Adrenal gland (tissue), 12 donors: ENCODE measurements around the gene TMED4. TPM values are rescaled to one million over a fixed set of nuclear protein-coding genes. Genes with fewer than 3 reads are reported as not detected.

Experiments
- DNase-seq, 7 donors: peaks; one replicate each; pipeline ENCODE4 v3.0.0-alpha.2; 2019 to 2020
- H3K27ac ChIP-seq, 5 donors: fragments of 200-600 bp; sonication (generic) in 4 of 5; 1 replicate in 3 of 5; 2 replicates in 2 of 5; pipeline versions ENCODE4 v1.5.1 to v1.8.0; 2016 to 2020; ENCODE audit warnings: mild to moderate bottlenecking in 1 of 5
- H3K27me3 ChIP-seq: fragments of 200-600 bp; 2 replicates; pipeline ENCODE4 v1.8.0; 2021
- H3K36me3 ChIP-seq, 2 donors: fragments of 200-600 bp; replicated peaks in 1 of 2; 1 replicate in 1 of 2; 2 replicates in 1 of 2; pipeline versions ENCODE4 v1.5.1 to v1.8.0; 2018 to 2022
- H3K4me1 ChIP-seq, 2 donors: fragments of 200-600 bp; replicated peaks in 1 of 2; 1 replicate in 1 of 2; 2 replicates in 1 of 2; pipeline versions ENCODE4 v1.5.1 to v1.8.0; 2018 to 2021
- H3K4me3 ChIP-seq, 4 donors: fragments of 200-600 bp; sonication (generic) in 3 of 4; one replicate each; pipeline ENCODE4 v1.5.1; 2016 to 2018
- H3K9me3 ChIP-seq, 3 donors: fragments of 200-600 bp; sonication (generic) in 1 of 3; replicated peaks in 1 of 3; 1 replicate in 2 of 3; 2 replicates in 1 of 3; pipeline versions ENCODE4 v1.5.1 to v1.8.0; 2016 to 2021
- POLR2A ChIP-seq, 2 donors: fragments of 450-650 bp; IDR thresholded peaks; one replicate each; pipeline ENCODE4 v1.6.1; 2017; ENCODE audit warnings: antibody characterized with exemption in 2 of 2, mild to moderate bottlenecking in 2 of 2, moderate library complexity in 1 of 2
- WGBS, 4 donors: extraction: QIAGEN DNeasy Blood & Tissue Kit in 2 of 4; methylation state at CpG; one replicate each; pipeline versions ENCODE4 v1.1.5 to v1.1.7; 2013 to 2017; 5-methylcytosine and 5-hydroxymethylcytosine counted together
- intact Hi-C, 2 donors: fragments of 100-400 bp; cut with DNase I; formaldehyde crosslinking; loops; one replicate each; pipeline versions ENCODE4 v1.14.1 to v1.15.0; 2022 to 2023
- polyA plus RNA-seq, 3 donors: library from polyadenylated mRNA; stranded (reverse); fragments of 200-250 nt in 2 of 3; fragments of 350-450 nt in 1 of 3; fragmentation: Illumina TruSeq in 1 of 3; extraction: RNeasy Lipid Tissue Mini Kit (QIAGEN cat#74804) in 1 of 3; gene quantifications; one replicate each; pipeline ENCODE4 v1.2.3, GENCODE V29; 2013 to 2014
- total RNA-seq, 9 donors: library from RNA; depleted of rRNA in 4 of 9; stranded (reverse); fragments of >200 nt in 4 of 9; fragments of 120-200 nt in 1 of 9; fragmentation: NEBNext Ultra II Directional in 1 of 9; extraction: Animal tissue kit (Norgen Biotek cat#: 25700) in 1 of 9; gene quantifications; one replicate each; pipeline versions ENCODE4 v1.1.0 to v1.2.4, GENCODE V29; 2013 to 2023
- TF ChIP-seq, protein P1 (sequence below), 6 experiments: fragments of 450-650 bp in 4 of 6; fragments of 200-600 bp in 2 of 6; sonication (generic) in 1 of 6; IDR thresholded peaks; 1 replicate in 5 of 6; 2 replicates in 1 of 6; pipeline versions ENCODE4 v1.5.1 to v1.8.0; 2016 to 2021; ENCODE audit warnings: antibody characterized with exemption in 6 of 6, mild to moderate bottlenecking in 2 of 6, moderate library complexity in 1 of 6
- donor health status: healthy with polysubstance abuse.
- donor health status: Bipolar disorder and iron deficiency.
- donor health status: DM: yes; HTN: yes; CAD: no.
- donor health status: DM: no; HTN: no; CAD: no.
- donor health status: DM: no; HTN: no; CAD: no.
- donor health status: DM: yes; HTN: yes; CAD: no.

TMED4 gene
- total and polyA plus RNA-seq, 12 donors = 45.2 to 189 (median 112) TPM

DNA sequence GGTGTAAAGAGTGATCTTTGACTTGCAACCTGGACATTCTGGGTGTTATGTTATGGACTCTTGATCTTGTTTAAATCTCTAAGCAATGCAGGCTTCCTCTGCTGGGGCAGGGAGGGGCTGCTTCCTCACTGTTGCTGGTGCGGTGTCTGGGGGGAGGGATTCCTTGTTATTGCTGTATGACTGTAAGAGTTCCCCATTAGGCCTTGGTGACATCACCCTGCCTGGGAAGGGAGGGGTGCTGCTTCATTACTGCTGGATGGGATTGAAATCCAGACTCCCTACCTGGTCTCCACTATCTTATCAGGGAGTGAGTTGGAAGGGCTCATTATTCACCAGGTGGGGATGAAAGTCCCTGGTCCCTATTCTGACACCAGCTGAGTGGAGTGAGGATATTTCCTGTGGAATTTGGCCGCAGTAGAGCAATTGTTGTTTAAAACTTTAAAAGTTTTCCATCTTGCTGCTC lies 33.1 kb upstream of the TMED4 start:
- Histone ChIP-seq H3K9me3 (no peaks in the 10 kb centered on the region), H3K27ac (peak overlapping the region in 3 of 5 donors; percentile 41 to 62 (median 43)), H3K4me3 (no peak overlapping the region), H3K27me3 (no peaks in the 10 kb centered on the region), H3K36me3 (no peaks in the 10 kb centered on the region), H3K4me1 (peaks cover 11 to 26% of the 10 kb centered on the region in 2 donors)
- peak in 4 of 7 donors; percentile 48 to 56 (median 52) for DNase-seq
- 59 to 83% (median 76%) methylated on average over 2 of the region's 2 CpGs for WGBS, 4 donors
- intact Hi-C loops = no loop called here
- TF ChIP-seq, protein P1, sequence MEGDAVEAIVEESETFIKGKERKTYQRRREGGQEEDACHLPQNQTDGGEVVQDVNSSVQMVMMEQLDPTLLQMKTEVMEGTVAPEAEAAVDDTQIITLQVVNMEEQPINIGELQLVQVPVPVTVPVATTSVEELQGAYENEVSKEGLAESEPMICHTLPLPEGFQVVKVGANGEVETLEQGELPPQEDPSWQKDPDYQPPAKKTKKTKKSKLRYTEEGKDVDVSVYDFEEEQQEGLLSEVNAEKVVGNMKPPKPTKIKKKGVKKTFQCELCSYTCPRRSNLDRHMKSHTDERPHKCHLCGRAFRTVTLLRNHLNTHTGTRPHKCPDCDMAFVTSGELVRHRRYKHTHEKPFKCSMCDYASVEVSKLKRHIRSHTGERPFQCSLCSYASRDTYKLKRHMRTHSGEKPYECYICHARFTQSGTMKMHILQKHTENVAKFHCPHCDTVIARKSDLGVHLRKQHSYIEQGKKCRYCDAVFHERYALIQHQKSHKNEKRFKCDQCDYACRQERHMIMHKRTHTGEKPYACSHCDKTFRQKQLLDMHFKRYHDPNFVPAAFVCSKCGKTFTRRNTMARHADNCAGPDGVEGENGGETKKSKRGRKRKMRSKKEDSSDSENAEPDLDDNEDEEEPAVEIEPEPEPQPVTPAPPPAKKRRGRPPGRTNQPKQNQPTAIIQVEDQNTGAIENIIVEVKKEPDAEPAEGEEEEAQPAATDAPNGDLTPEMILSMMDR (IDR thresholded peaks at IDR 0.05) = no peak
- TF ChIP-seq POLR2A (IDR thresholded peaks at IDR 0.05) = no peak

DNA sequence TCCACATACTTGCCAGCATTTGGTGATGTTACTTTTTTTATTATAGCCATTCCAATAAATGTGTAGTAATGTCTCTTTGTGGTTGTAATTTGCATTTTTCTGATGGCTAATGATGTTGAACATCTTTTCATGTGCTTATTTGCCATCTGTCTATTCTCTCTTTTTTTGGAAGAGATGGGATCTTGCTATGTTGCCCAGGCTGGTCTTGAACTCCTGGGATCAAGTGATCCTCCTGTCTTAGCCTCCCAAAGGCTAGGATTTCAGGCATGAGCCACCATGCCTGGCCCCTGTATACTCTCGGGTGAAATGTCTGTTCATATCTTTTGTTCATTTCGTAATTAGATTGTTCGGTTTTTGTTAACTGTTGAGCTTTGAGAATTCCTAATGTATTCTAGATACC lies 27.8 kb upstream of the TMED4 start:
- TF ChIP-seq, protein P1 (IDR thresholded peaks at IDR 0.05) = no peak
- TF ChIP-seq POLR2A (IDR thresholded peaks at IDR 0.05) = no peak
- H3K36me3 ChIP-seq = no peaks in the 10 kb centered on the region
- no peak overlapping the region for H3K27ac ChIP-seq
- no peak overlapping the region for H3K4me3 ChIP-seq
- no peaks in the 10 kb centered on the region for H3K9me3 ChIP-seq
- H3K27me3 ChIP-seq = no peaks in the 10 kb centered on the region
- WGBS, 4 donors = 86 to 97% (median 89%) methylated on average over 3 of the region's 3 CpGs
- no peak for DNase-seq
- H3K4me1 ChIP-seq = peaks cover 7 to 18% of the 10 kb centered on the region in 2 donors
- intact Hi-C loops = no loop called here

DNA sequence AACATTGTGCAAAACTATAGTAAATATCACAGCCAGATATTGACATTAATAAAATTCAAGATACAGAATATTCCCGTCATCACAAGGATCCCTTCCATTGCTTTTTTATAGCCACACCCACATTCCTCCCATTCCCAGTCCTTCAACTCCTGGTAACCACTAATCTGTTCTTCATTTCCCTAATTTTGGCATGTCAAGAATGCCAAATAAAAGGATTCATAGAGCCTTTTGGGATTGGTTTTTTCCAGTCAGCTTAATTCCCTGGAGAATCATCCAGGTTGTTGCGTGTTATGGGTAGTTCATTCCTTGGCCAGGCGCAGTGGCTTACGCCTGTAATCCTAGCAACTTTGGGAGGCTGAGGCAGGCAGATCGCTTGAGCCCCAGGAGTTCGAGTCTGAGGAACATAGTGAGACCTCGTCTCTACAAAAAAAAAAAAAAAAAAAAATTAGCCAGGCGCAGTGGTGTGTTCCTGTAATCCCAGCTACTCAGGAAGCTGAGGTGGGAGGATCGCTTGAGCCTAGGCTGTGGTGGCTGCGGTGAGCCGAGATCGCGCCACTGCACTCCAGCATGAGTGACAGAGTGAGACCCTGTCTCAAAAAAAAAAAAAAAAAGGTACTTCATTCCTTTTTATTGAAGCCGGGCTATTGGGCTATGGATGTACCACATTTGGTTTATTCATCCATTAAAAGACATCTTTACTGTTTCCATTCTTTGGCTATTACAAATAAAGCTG lies 27.1 kb upstream of the TMED4 start:
- intact Hi-C loops = no loop called here
- TF ChIP-seq, protein P1 (IDR thresholded peaks at IDR 0.05) = no peak
- no peak for TF ChIP-seq POLR2A (IDR thresholded peaks at IDR 0.05)
- no peaks in the 10 kb centered on the region for H3K9me3 ChIP-seq
- peaks cover 7 to 18% of the 10 kb centered on the region in 2 donors for H3K4me1 ChIP-seq
- DNase-seq = no peak
- no peaks in the 10 kb centered on the region for H3K36me3 ChIP-seq
- 85 to 88% (median 87%) methylated on average over 14 of the region's 14 CpGs for whole genome bisulfite sequencing, 4 donors
- no peaks in the 10 kb centered on the region for H3K27me3 ChIP-seq
- H3K4me3 ChIP-seq = no peak overlapping the region
- no peak overlapping the region for H3K27ac ChIP-seq

DNA sequence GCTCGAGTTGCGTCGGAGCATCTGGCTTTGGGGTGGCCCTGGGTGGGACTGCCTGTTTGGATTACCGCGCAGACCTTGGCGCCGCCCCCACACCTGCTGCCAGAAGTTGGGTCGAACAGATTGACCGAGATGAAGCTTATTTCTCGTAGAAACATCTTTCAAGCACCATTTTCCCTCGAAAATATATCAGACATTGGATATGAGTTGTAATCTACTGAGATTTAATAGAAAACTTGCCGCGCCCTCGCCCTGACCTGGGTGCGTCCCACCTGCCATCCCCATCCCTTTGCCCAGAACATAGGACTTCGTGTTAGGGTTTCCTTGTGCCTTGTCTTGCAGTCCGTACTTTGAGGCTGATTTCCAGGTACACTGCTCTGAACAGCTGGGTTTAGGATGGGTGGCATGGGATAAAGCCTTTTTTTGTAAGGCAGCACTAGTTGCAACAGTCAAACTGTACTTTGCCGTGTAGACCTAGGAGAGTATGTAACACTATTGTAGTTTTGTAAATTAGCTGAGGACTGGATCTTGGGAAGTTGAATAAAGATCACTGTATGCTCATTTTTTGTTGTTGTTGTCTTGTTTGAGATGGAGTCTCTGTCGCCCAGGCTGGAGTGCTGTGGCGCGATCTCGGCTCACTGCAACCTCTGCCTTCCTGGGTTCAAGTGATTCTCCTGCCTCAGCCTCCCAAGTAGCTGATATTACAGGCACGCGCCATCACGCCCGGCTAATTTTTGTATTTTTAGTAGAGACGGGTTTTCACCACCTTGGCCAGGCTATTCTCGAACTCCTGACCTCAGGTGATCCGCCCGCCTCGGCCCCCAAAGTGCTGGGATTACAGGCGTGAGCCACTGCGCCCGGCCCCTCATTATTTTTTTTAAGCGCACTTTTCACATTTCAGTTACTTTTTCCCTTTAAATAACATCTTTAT lies 25.4 kb upstream of the TMED4 start:
- Histone ChIP-seq H3K9me3 (no peaks in the 10 kb centered on the region), H3K27ac (peak overlapping the region; percentile 89 to 99 (median 98)), H3K27me3 (no peaks in the 10 kb centered on the region), H3K4me3 (peak overlapping the region in 3 of 4 donors; percentile 58 to 88 (median 83)), H3K4me1 (peaks cover 7 to 18% of the 10 kb centered on the region in 2 donors), H3K36me3 (no peaks in the 10 kb centered on the region)
- 49 to 61% (median 54%) methylated on average over 27 to 35 of the region's 35 CpGs for WGBS, 4 donors
- no peak for DNase-seq
- intact Hi-C loops = no loop called here
- TF ChIP-seq, protein P1 (IDR thresholded peaks at IDR 0.05) = no peak
- no peak for TF ChIP-seq POLR2A (IDR thresholded peaks at IDR 0.05)
